Measurements from ENCODE around the gene DNAJB7. TPM values are rescaled to one million over a fixed set of nuclear protein-coding genes. Genes with fewer than 3 reads are reported as not detected.
"Not testable (repeated sequence)": the region's sequence is repeated elsewhere in the genome, so short reads cannot be mapped to it uniquely, and the experiment has no call there.

Gene DNAJB7
- total RNA-seq, 1 experiment from 2014 or later: not detected

- DNase-seq (ENCODE audit: low read depth): no peak
Observed at GRCh38 chr22:40844951-40845350, 17.0 kb downstream of the DNAJB7 start.

- DNase-seq (ENCODE audit: low read depth): no peak
Observed at GRCh38 chr22:40838486-40838885, 23.4 kb downstream of the DNAJB7 start.

GRCh38 chr22:40834619-40835018 is 27.3 kb downstream of the DNAJB7 start:
- no peak for DNase-seq (ENCODE audit: low read depth)

- no peak for DNase-seq (ENCODE audit: low read depth)
Observed at GRCh38 chr22:40829131-40829530, 32.8 kb downstream of the DNAJB7 start.

GRCh38 chr22:40826984-40827741 is 34.8 kb downstream of the DNAJB7 start:
- DNase-seq (ENCODE audit: low read depth): no peak

GRCh38 chr22:40826292-40826691 is 35.6 kb downstream of the DNAJB7 start:
- not testable (repeated sequence) for DNase-seq (ENCODE audit: low read depth)

- no peak for DNase-seq (ENCODE audit: low read depth)
Observed at GRCh38 chr22:40823426-40823825, 38.5 kb downstream of the DNAJB7 start.

GRCh38 chr22:40819599-40820140 is 42.2 kb downstream of the DNAJB7 start:
- DNase-seq (ENCODE audit: low read depth): no peak

- DNase-seq (ENCODE audit: low read depth): peak; percentile 79
Observed at GRCh38 chr22:40818747-40819598, 42.9 kb downstream of the DNAJB7 start, which contains the start of gene SLC25A17. TSS of gene SLC25A17 (minus strand) at chr22:40819346. CDS start at chr22:40819248, 98 bp downstream.

- no peak for DNase-seq (ENCODE audit: low read depth)
Observed at GRCh38 chr22:40818192-40818746, 43.6 kb downstream of the DNAJB7 start.

- no peak for DNase-seq (ENCODE audit: low read depth)
Observed at GRCh38 chr22:40817737-40818136, 44.2 kb downstream of the DNAJB7 start.

- DNase-seq (ENCODE audit: low read depth): no peak
Observed at GRCh38 chr22:40813912-40814315, 48.0 kb downstream of the DNAJB7 start.

Other genes starting within 250 kb of the DNAJB7 start
- 25.4 and 25.8 TPM in 2 replicates for gene MRTFA, start 225.4 kb downstream of the DNAJB7 start, total RNA-seq (2014; rRNA removed; shearing (Covaris generic))
- 0.07 TPM in 1 of 2 replicates, not detected in the other for gene MCHR1, start 182.6 kb downstream of the DNAJB7 start, total RNA-seq (2014; rRNA removed; shearing (Covaris generic))
- gene SLC25A17, start 42.8 kb downstream of the DNAJB7 start, total RNA-seq (2014; rRNA removed; shearing (Covaris generic)): 39.1 and 52.6 TPM in 2 replicates
- 87.2 and 129 TPM in 2 replicates for gene ST13, start 5.5 kb downstream of the DNAJB7 start, total RNA-seq (2014; rRNA removed; shearing (Covaris generic))
- gene XPNPEP3, start 5.0 kb downstream of the DNAJB7 start, total RNA-seq (2014; rRNA removed; shearing (Covaris generic)): 7.4 and 9.0 TPM in 2 replicates
- 67.1 and 68.5 TPM in 2 replicates for gene RBX1, start 89.3 kb upstream of the DNAJB7 start, total RNA-seq (2014; rRNA removed; shearing (Covaris generic))
- 20.1 and 25.2 TPM in 2 replicates for gene EP300, start 230.5 kb upstream of the DNAJB7 start, total RNA-seq (2014; rRNA removed; shearing (Covaris generic))